ENCODE measurements around the gene LRP6. TPM values are rescaled to one million over a fixed set of nuclear protein-coding genes. Genes with fewer than 3 reads are reported as not detected.

LRP6 gene
- total and polyA plus RNA-seq, 10 of the 15 experiments (the other 5 are each of a cell fraction or from before 2014, with no cell fraction given): 1.5 to 14.9 (median 6.1) TPM

DNA sequence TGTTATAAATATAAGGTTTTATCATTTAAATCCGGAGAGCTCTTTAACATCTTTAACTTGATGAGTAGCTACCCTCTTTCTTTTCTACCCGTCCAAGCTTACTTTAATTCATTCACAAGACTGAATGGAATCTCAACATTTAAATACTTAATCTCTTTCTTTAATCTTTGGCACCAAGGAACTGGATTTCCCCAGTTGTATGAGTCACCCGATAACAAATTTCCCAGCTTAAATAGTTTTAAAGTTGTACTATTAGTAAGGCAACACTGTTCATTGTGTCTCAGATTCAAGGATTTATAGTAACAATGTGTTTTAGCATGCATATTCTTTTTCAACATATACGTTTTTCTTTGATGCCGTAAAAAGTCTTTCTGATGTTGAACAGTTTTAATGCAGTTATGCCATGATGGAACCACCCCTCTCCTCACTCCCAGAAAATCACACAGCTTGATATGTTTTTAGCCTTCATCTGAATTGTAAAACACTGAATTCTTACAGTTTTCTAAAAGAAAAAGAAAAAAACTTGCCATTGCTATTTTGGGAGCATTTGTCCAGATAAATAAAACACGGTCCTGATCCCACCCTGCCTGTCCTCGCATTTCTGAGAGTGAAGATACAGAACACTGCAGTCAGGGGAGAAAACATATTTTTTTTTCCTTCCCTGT, 16.0 kb upstream of the LRP6 start:
- Histone ChIP-seq H3K79me2 (ENCODE audit: control insufficient read depth, insufficient read depth, low read length) (no peaks in the 10 kb centered on the region), H3K4me1 (ENCODE audit: control insufficient read depth, insufficient read depth, low read length) (no peaks in the 10 kb centered on the region), H3K36me3 (ENCODE audit: control insufficient read depth in 2 of 2, insufficient read depth in 2 of 2, low read length in 1 of 2) (no peaks in the 10 kb centered on the region), H3K27me3 (replicated peaks in 1 of 2; ENCODE audit: control insufficient read depth in 2 of 2, insufficient read depth in 2 of 2, low read length in 1 of 2) (peaks cover 0 to 7% of the 10 kb centered on the region in 2 experiments; a peak in 2 of 4 replicates), H3K4me3 (no peak overlapping the region), H3K9ac (ENCODE audit: control insufficient read depth, insufficient read depth, low read length) (no peak overlapping the region), H3K9me3 (replicated peaks; ENCODE audit: control insufficient read depth, insufficient read depth, low read length) (no peaks in the 10 kb centered on the region), H3K4me2 (ENCODE audit: control insufficient read depth, insufficient read depth) (no peak overlapping the region), H4K20me1 (ENCODE audit: control insufficient read depth, insufficient read depth) (no peaks in the 10 kb centered on the region), H2AFZ (ENCODE audit: control insufficient read depth, low read depth, low read length) (no peak overlapping the region), H3K27ac (ENCODE audit: control insufficient read depth, insufficient read depth) (no peak overlapping the region)
- TF ChIP-seq STAT3 (IDR thresholded peaks at IDR 0.05; ENCODE audit: low read depth, low read length): no peak
- no peak for TF ChIP-seq SIX5 (IDR thresholded peaks at IDR 0.05; ENCODE audit: low read depth, low read length, severe bottlenecking)
- no peak for TF ChIP-seq HDAC2 (IDR thresholded peaks at IDR 0.05)
- TF ChIP-seq MEF2A (IDR thresholded peaks at IDR 0.05; ENCODE audit: insufficient read depth, low read depth, low read length): no peak
- no peak for TF ChIP-seq NRF1 (conservative IDR thresholded peaks at IDR 0.05; ENCODE audit: low read depth, low read length)
- no peak for TF ChIP-seq STAT1 (conservative IDR thresholded peaks at IDR 0.05)
- TF ChIP-seq, protein P1, sequence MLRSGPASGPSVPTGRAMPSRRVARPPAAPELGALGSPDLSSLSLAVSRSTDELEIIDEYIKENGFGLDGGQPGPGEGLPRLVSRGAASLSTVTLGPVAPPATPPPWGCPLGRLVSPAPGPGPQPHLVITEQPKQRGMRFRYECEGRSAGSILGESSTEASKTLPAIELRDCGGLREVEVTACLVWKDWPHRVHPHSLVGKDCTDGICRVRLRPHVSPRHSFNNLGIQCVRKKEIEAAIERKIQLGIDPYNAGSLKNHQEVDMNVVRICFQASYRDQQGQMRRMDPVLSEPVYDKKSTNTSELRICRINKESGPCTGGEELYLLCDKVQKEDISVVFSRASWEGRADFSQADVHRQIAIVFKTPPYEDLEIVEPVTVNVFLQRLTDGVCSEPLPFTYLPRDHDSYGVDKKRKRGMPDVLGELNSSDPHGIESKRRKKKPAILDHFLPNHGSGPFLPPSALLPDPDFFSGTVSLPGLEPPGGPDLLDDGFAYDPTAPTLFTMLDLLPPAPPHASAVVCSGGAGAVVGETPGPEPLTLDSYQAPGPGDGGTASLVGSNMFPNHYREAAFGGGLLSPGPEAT (IDR thresholded peaks at IDR 0.05; ENCODE audit: low read depth): no peak
- TF ChIP-seq, protein P2, sequence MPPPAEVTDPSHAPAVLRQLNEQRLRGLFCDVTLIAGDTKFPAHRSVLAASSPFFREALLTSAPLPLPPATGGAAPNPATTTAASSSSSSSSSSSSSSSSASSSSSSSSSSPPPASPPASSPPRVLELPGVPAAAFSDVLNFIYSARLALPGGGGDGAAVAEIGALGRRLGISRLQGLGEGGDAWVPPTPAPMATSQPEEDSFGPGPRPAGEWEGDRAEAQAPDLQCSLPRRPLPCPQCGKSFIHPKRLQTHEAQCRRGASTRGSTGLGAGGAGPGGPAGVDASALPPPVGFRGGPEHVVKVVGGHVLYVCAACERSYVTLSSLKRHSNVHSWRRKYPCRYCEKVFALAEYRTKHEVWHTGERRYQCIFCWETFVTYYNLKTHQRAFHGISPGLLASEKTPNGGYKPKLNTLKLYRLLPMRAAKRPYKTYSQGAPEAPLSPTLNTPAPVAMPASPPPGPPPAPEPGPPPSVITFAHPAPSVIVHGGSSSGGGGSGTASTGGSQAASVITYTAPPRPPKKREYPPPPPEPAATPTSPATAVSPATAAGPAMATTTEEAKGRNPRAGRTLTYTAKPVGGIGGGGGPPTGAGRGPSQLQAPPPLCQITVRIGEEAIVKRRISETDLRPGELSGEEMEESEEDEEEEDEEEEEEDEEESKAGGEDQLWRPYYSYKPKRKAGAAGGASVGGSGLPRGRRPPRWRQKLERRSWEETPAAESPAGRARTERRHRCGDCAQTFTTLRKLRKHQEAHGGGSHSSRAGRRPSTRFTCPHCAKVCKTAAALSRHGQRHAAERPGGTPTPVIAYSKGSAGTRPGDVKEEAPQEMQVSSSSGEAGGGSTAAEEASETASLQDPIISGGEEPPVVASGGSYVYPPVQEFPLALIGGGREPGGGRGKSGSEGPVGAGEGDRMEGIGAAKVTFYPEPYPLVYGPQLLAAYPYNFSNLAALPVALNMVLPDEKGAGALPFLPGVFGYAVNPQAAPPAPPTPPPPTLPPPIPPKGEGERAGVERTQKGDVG (CRISPR knock-in tag; IDR thresholded peaks at IDR 0.05): no peak
- no peak for TF ChIP-seq ZZZ3 (IDR thresholded peaks at IDR 0.05; ENCODE audit: control insufficient read depth, insufficient read length, low read depth)
- TF ChIP-seq, protein P3, sequence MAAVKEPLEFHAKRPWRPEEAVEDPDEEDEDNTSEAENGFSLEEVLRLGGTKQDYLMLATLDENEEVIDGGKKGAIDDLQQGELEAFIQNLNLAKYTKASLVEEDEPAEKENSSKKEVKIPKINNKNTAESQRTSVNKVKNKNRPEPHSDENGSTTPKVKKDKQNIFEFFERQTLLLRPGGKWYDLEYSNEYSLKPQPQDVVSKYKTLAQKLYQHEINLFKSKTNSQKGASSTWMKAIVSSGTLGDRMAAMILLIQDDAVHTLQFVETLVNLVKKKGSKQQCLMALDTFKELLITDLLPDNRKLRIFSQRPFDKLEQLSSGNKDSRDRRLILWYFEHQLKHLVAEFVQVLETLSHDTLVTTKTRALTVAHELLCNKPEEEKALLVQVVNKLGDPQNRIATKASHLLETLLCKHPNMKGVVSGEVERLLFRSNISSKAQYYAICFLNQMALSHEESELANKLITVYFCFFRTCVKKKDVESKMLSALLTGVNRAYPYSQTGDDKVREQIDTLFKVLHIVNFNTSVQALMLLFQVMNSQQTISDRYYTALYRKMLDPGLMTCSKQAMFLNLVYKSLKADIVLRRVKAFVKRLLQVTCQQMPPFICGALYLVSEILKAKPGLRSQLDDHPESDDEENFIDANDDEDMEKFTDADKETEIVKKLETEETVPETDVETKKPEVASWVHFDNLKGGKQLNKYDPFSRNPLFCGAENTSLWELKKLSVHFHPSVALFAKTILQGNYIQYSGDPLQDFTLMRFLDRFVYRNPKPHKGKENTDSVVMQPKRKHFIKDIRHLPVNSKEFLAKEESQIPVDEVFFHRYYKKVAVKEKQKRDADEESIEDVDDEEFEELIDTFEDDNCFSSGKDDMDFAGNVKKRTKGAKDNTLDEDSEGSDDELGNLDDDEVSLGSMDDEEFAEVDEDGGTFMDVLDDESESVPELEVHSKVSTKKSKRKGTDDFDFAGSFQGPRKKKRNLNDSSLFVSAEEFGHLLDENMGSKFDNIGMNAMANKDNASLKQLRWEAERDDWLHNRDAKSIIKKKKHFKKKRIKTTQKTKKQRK (IDR thresholded peaks at IDR 0.05; ENCODE audit: low read depth, low read length): no peak
- no peak for TF ChIP-seq NBN (IDR thresholded peaks at IDR 0.05)
- no peak for TF ChIP-seq RCOR1 (conservative IDR thresholded peaks at IDR 0.05; ENCODE audit: low read depth, low read length)
- TF ChIP-seq, protein P4, sequence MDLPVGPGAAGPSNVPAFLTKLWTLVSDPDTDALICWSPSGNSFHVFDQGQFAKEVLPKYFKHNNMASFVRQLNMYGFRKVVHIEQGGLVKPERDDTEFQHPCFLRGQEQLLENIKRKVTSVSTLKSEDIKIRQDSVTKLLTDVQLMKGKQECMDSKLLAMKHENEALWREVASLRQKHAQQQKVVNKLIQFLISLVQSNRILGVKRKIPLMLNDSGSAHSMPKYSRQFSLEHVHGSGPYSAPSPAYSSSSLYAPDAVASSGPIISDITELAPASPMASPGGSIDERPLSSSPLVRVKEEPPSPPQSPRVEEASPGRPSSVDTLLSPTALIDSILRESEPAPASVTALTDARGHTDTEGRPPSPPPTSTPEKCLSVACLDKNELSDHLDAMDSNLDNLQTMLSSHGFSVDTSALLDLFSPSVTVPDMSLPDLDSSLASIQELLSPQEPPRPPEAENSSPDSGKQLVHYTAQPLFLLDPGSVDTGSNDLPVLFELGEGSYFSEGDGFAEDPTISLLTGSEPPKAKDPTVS (IDR thresholded peaks at IDR 0.05; ENCODE audit: low read depth, low read length): no peak
- no peak for FAIRE-seq
- BruUV-seq (replicated peaks): no TSS peak
- RAD21 ChIA-PET (ENCODE audit: unreplicated experiment): no interaction called here
- SMC1A ChIA-PET (ENCODE audit: uncharacterized antibody, unreplicated experiment): no interaction called here
- POLR2A ChIA-PET: no interaction called here
- in situ Hi-C loops (cut with MboI) (no loop called here), intact Hi-C loops (cut with micrococcal nuclease; ENCODE audit: unreplicated experiment) (no loop called here)
- CTCF ChIA-PET: no interaction called here
- no peak for ATAC-seq
- no peak for DNase-seq (ENCODE audit: low read depth, low spot score)
- WGBS (ENCODE audit: insufficient coverage, insufficient replicate concordance, low lambda C conversion rate, missing lambda C conversion rate): 35% methylated on average over 7 of the region's 7 CpGs

Measured in GM12878 (cell line).